Renal cortical epithelial cell (primary cell): ENCODE results near the gene MRI1. TPM values are rescaled to one million over a fixed set of nuclear protein-coding genes. Genes with fewer than 3 reads are reported as not detected.
A peak's percentile ranks its signal among the peaks of the same experiment; 100 is the strongest.
"Not testable (repeated sequence)": the region's sequence is repeated elsewhere in the genome, so short reads cannot be mapped to it uniquely, and the experiment has no call there.

ENCODE experiments used
- DNase-seq: peaks from one replicate; pipeline ENCODE4 v3.0.0-alpha.2; 2011; ENCODE audit warnings: low read depth
- total RNA-seq: library from RNA; depleted of rRNA; stranded (reverse); fragments of >200 nt; gene quantifications from 2 replicates; pipeline ENCODE4 v1.2.3, GENCODE V29; 2014

Gene MRI1
- total RNA-seq, 1 donor from 2014 or later: 33.1 TPM

GRCh38 chr19:13758795-13759194 is 5.5 kb upstream of the MRI1 start:
- no peak for DNase-seq

- no peak for DNase-seq
These were observed 2.9 kb upstream of the MRI1 start for GRCh38 chr19:13761423-13761822.

- DNase-seq: no peak
These were observed 1.6 kb upstream of the MRI1 start for GRCh38 chr19:13762635-13763235.

GRCh38 chr19:13763265-13763664 is 1.1 kb upstream of the MRI1 start:
- DNase-seq: no peak

- no peak for DNase-seq
These were observed 586 bp downstream of the MRI1 start for GRCh38 chr19:13764821-13765394.

- no peak for DNase-seq
These were observed 1.2 kb downstream of the MRI1 start for GRCh38 chr19:13765395-13766094.

GRCh38 chr19:13766095-13766481 is 1.8 kb downstream of the MRI1 start:
- no peak for DNase-seq

- DNase-seq: no peak
These were observed 4.2 kb downstream of the MRI1 start for GRCh38 chr19:13768510-13768909.

- peak; percentile 88 for DNase-seq
These were observed 5.8 kb downstream of the MRI1 start for GRCh38 chr19:13770013-13770635.

GRCh38 chr19:13774217-13775191 is 10.2 kb downstream of the MRI1 start, which contains the start of gene C19orf53:
C19orf53 (plus strand) TSS chr19:13774456; CDS start chr19:13774478, 22 bp downstream.
- DNase-seq: peak; percentile 87

GRCh38 chr19:13778398-13778797 is 14.1 kb downstream of the MRI1 start:
- no peak for DNase-seq

GRCh38 chr19:13778847-13779246 is 14.5 kb downstream of the MRI1 start:
- DNase-seq: no peak

GRCh38 chr19:13779794-13780193 is 15.5 kb downstream of the MRI1 start:
- not testable (repeated sequence) for DNase-seq

GRCh38 chr19:13781547-13781946 is 17.2 kb downstream of the MRI1 start:
- peak; percentile 69 for DNase-seq

- DNase-seq: no peak
These were observed 18.2 kb downstream of the MRI1 start for GRCh38 chr19:13782537-13782936.

- DNase-seq: no peak
These were observed 19.5 kb downstream of the MRI1 start for GRCh38 chr19:13783565-13784500.

GRCh38 chr19:13784731-13785452 is 20.6 kb downstream of the MRI1 start:
- DNase-seq: no peak

- DNase-seq: no peak
These were observed 24.7 kb downstream of the MRI1 start for GRCh38 chr19:13788991-13789390.

- DNase-seq: no peak
These were observed 26.0 kb downstream of the MRI1 start for GRCh38 chr19:13790354-13790753.

- DNase-seq: not testable (repeated sequence)
These were observed 29.0 kb downstream of the MRI1 start for GRCh38 chr19:13793317-13793716.
